Caco-2 (cell line): ENCODE data around the gene C1orf198. TPM values are rescaled to one million over a fixed set of nuclear protein-coding genes. Genes with fewer than 3 reads are reported as not detected.

ENCODE experiments used
- BruUV-seq: library from RNA; stranded (reverse); fragments of 400-500 nt; replicated peaks from 2 replicates; lab custom pipeline; 2021; lab: Mats Ljungman, UMichigan
- CTCF ChIA-PET: fragments of 300-600 bp; sonication (Branson Sonifier 250); formaldehyde crosslinking; loops from one replicate; lab custom pipeline; 2022; ENCODE audit warnings: antibody characterized with exemption; lab: Charles Lee
- POLR2A ChIA-PET: fragments of 300-600 bp; sonication (Branson Sonifier 250); formaldehyde crosslinking; loops from one replicate; lab custom pipeline; 2022; ENCODE audit warnings: antibody characterized with exemption; lab: Charles Lee
- DNase-seq, 2 experiments: peaks; one replicate each; pipeline versions ENCODE4 v3.0.0 to v3.0.0-alpha.2; 2020 to 2022
- H3K27me3 ChIP-seq: replicated peaks from 2 replicates; pipeline ENCODE4 v1.6.0; 2011; ENCODE audit warnings: low read length; ENCODE audit not compliant: control insufficient read depth, insufficient read depth
- H3K36me3 ChIP-seq: 2 replicates; pipeline ENCODE4 v1.5.1; 2011; ENCODE audit warnings: low read length; ENCODE audit not compliant: control insufficient read depth, insufficient read depth
- H3K4me1 ChIP-seq: fragments of 250-450 bp; sonication (Bioruptor Pico); 2 replicates; pipeline ENCODE4 v1.5.1; 2020; ENCODE audit warnings: mild to moderate bottlenecking
- H3K4me3 ChIP-seq: 2 replicates; pipeline ENCODE4 v1.5.1; 2011; ENCODE audit warnings: low read depth, mild to moderate bottlenecking, control low read depth, low read length
- H3K9me3 ChIP-seq: fragments of 250-450 bp; sonication (Bioruptor Pico); 2 replicates; pipeline ENCODE4 v1.5.1; 2020; ENCODE audit warnings: mild to moderate bottlenecking, moderate library complexity
- H3K27ac Mint-ChIP-seq: one replicate; pipeline ENCODE4 v1.8.0; 2022; ENCODE audit warnings: mixed read lengths; ENCODE audit not compliant: unreplicated experiment
- H3K27me3 Mint-ChIP-seq: one replicate; pipeline ENCODE4 v1.8.0; 2022; ENCODE audit warnings: mixed read lengths; ENCODE audit not compliant: insufficient read depth, unreplicated experiment
- H3K36me3 Mint-ChIP-seq: one replicate; pipeline ENCODE4 v1.8.0; 2022; ENCODE audit warnings: mild to moderate bottlenecking, mixed read lengths; ENCODE audit not compliant: insufficient read depth, unreplicated experiment
- H3K4me1 Mint-ChIP-seq: one replicate; pipeline ENCODE4 v1.8.0; 2022; ENCODE audit warnings: low read depth, mixed read lengths; ENCODE audit not compliant: unreplicated experiment
- H3K4me3 Mint-ChIP-seq: one replicate; pipeline ENCODE4 v1.8.0; 2022; ENCODE audit warnings: mild to moderate bottlenecking, moderate library complexity, mixed read lengths; ENCODE audit not compliant: unreplicated experiment
- H3K9me3 Mint-ChIP-seq: one replicate; pipeline ENCODE4 v1.8.0; 2022; ENCODE audit warnings: mixed read lengths; ENCODE audit not compliant: unreplicated experiment
- intact Hi-C: fragments of 100-400 bp; cut with micrococcal nuclease; formaldehyde crosslinking; loops from one replicate; pipeline ENCODE4 v1.10.0; 2022; ENCODE audit not compliant: unreplicated experiment
- total RNA-seq: library from RNA; stranded (reverse); gene quantifications from 2 replicates; pipeline ENCODE4 v1.2.3, GENCODE V29; 2022
- TF ChIP-seq, protein P1 (sequence below), 2 experiments: fragments of 200-600 bp in 1 of 2; IDR thresholded peaks; 1 replicate in 1 of 2; 2 replicates in 1 of 2; pipeline versions ENCODE4 v1.5.1 to v1.8.0; 2011 to 2022; ENCODE audit warnings: antibody characterized with exemption in 1 of 2, control low read depth in 1 of 2, inconsistent platforms in 1 of 2, low read depth in 1 of 2, low read length in 1 of 2, mild to moderate bottlenecking in 1 of 2, moderate library complexity in 1 of 2; ENCODE audit not compliant: insufficient read depth in 1 of 2, severe bottlenecking in 1 of 2, unreplicated experiment in 1 of 2

The C1orf198 gene
- total RNA-seq, 1 experiment from 2014 or later: 92.2 TPM

GRCh38 chr1:230797376-230797920, 70.9 kb downstream of the C1orf198 start:
- Mint-ChIP-seq H3K4me1 (peaks cover 7% of the 10 kb centered on the region), H3K27me3 (no peaks in the 10 kb centered on the region), H3K36me3 (no peaks in the 10 kb centered on the region), H3K27ac (no peak overlapping the region), H3K4me3 (no peak overlapping the region), H3K9me3 (no peaks in the 10 kb centered on the region)
- DNase-seq: no peak
- ChIA-PET CTCF (interaction anchor here (0.9 to 1.7 kb wide), 6 partner anchors 66 to 409 kb away, joined by 3 to 11 read pairs (median 4); partner anchors contain the start of genes ARV1 and TTC13), POLR2A (no interaction called here)
- intact Hi-C loops: loop anchor here (5.0 to 10.0 kb wide), 2 partner anchors 105 to 217 kb away; no protein-coding TSS in a partner anchor
- no peaks in the 10 kb centered on the region for H3K4me1 ChIP-seq
- BruUV-seq: no TSS peak
- no peak overlapping the region for H3K4me3 ChIP-seq
- H3K27me3 ChIP-seq: no peaks in the 10 kb centered on the region
- H3K9me3 ChIP-seq: no peaks in the 10 kb centered on the region
- no peaks in the 10 kb centered on the region for H3K36me3 ChIP-seq
- TF ChIP-seq, protein P1, sequence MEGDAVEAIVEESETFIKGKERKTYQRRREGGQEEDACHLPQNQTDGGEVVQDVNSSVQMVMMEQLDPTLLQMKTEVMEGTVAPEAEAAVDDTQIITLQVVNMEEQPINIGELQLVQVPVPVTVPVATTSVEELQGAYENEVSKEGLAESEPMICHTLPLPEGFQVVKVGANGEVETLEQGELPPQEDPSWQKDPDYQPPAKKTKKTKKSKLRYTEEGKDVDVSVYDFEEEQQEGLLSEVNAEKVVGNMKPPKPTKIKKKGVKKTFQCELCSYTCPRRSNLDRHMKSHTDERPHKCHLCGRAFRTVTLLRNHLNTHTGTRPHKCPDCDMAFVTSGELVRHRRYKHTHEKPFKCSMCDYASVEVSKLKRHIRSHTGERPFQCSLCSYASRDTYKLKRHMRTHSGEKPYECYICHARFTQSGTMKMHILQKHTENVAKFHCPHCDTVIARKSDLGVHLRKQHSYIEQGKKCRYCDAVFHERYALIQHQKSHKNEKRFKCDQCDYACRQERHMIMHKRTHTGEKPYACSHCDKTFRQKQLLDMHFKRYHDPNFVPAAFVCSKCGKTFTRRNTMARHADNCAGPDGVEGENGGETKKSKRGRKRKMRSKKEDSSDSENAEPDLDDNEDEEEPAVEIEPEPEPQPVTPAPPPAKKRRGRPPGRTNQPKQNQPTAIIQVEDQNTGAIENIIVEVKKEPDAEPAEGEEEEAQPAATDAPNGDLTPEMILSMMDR (IDR thresholded peaks at IDR 0.05; ENCODE audit: insufficient read depth in 1 of 2, low read depth in 1 of 2, low read length in 1 of 2, severe bottlenecking in 1 of 2, unreplicated experiment in 1 of 2): no peak

DNA sequence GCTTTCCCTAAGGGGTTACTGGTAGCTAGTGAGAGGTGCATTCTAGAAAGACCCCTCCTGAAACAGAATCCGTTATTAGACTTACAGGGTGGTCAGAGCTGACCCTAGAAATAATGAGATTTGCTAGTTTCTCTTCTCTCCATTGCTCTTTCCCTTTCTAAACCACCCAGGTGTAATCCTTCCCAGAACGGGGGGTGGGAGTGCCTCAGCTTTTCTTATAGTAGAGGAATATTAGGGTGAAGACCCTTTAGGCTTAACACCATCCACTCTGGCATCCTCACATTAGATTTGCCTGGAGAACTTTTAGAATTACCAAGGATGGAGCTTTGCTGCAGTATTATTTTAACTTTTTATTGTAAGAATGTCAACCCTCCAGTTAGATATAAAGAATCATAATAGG, 71.7 kb downstream of the C1orf198 start:
- no peak for DNase-seq
- Histone ChIP-seq H3K9me3 (no peaks in the 10 kb centered on the region), H3K36me3 (no peaks in the 10 kb centered on the region), H3K4me3 (no peak overlapping the region), H3K4me1 (no peaks in the 10 kb centered on the region), H3K27me3 (no peaks in the 10 kb centered on the region)
- no TSS peak for BruUV-seq
- no peaks in the 10 kb centered on the region for H3K27me3 Mint-ChIP-seq
- H3K4me3 Mint-ChIP-seq: no peak overlapping the region
- H3K27ac Mint-ChIP-seq: no peak overlapping the region
- ChIA-PET CTCF (no interaction called here), POLR2A (no interaction called here)
- intact Hi-C loops: loop anchor here (5.0 to 10.0 kb wide), 2 partner anchors 106 to 218 kb away; no protein-coding TSS in a partner anchor
- peaks cover 7% of the 10 kb centered on the region for H3K4me1 Mint-ChIP-seq
- H3K36me3 Mint-ChIP-seq: no peaks in the 10 kb centered on the region
- no peaks in the 10 kb centered on the region for H3K9me3 Mint-ChIP-seq
- TF ChIP-seq, protein P1 (IDR thresholded peaks at IDR 0.05; ENCODE audit: insufficient read depth in 1 of 2, low read depth in 1 of 2, low read length in 1 of 2, severe bottlenecking in 1 of 2, unreplicated experiment in 1 of 2): no peak

GRCh38 chr1:230794871-230795605, 73.3 kb downstream of the C1orf198 start:
- TF ChIP-seq, protein P1 (IDR thresholded peaks at IDR 0.05; ENCODE audit: insufficient read depth in 1 of 2, low read depth in 1 of 2, low read length in 1 of 2, severe bottlenecking in 1 of 2, unreplicated experiment in 1 of 2): no peak
- H3K9me3 Mint-ChIP-seq: no peaks in the 10 kb centered on the region
- H3K27me3 Mint-ChIP-seq: no peaks in the 10 kb centered on the region
- H3K27ac Mint-ChIP-seq: no peak overlapping the region
- ChIA-PET CTCF (no interaction called here), POLR2A (no interaction called here)
- peaks cover 7% of the 10 kb centered on the region for H3K4me1 Mint-ChIP-seq
- H3K36me3 ChIP-seq: no peaks in the 10 kb centered on the region
- no peaks in the 10 kb centered on the region for H3K9me3 ChIP-seq
- intact Hi-C loops: loop anchor here (5.0 to 10.0 kb wide), 2 partner anchors 107 to 220 kb away; no protein-coding TSS in a partner anchor
- DNase-seq: no peak
- no peaks in the 10 kb centered on the region for H3K27me3 ChIP-seq
- no TSS peak for BruUV-seq
- no peak overlapping the region for H3K4me3 Mint-ChIP-seq
- no peak overlapping the region for H3K4me3 ChIP-seq
- no peaks in the 10 kb centered on the region for H3K36me3 Mint-ChIP-seq
- no peaks in the 10 kb centered on the region for H3K4me1 ChIP-seq
